ENCODE measurements around the gene MAEL.

MAEL gene

DNA sequence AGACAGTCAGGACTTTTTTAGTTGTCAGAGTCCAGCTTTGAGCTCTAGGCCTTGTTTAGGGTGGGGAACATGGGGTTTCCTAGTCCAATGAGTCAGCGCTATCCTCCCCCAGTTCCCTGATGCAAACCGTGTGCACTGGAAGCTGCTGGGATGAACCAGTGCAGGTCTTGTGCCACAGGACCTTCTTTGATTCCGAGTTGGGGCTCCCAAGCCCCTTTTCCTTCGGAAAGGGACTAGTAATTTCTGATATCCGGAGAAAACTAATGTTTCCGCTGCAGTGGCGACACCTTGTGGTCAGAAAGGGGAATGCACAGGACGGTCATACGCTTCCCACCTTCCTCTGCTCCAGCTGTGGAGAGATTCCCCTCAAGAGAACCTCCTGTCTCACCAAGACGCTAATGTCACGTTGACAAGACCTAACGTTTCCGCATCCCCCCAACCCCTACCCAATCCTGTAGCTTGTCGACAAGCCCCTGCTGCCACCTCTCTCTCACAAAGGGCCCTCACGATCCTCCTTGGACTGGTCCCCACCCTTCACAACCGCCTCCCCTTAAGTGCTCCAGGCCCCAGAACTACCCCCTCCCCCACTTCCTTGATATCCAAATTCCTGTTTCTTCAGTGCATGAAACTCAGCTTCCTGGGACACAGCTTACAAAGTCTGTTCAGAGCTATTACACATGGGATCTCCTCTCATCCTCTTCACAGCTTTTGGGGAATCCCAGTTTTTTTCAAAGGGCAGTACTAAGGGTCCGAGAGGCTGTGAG is 70.1 kb downstream of the MAEL start:
- no peak for DNase-seq

DNA sequence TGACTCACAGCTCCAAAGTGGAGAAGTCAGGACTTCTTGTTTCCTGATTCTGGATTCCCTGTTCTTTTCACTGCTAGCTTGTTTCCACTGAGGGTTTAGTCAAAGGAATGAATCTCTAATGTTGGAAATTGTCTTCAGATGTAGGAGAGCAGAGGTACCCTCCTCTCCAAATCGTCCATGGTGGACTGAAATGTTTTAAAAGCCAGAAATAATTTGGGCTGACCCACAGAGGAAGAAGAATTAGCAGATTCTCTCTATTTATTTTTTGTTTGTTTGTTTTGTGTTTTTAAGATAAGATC is 70.7 kb downstream of the MAEL start:
- DNase-seq: no peak

DNA sequence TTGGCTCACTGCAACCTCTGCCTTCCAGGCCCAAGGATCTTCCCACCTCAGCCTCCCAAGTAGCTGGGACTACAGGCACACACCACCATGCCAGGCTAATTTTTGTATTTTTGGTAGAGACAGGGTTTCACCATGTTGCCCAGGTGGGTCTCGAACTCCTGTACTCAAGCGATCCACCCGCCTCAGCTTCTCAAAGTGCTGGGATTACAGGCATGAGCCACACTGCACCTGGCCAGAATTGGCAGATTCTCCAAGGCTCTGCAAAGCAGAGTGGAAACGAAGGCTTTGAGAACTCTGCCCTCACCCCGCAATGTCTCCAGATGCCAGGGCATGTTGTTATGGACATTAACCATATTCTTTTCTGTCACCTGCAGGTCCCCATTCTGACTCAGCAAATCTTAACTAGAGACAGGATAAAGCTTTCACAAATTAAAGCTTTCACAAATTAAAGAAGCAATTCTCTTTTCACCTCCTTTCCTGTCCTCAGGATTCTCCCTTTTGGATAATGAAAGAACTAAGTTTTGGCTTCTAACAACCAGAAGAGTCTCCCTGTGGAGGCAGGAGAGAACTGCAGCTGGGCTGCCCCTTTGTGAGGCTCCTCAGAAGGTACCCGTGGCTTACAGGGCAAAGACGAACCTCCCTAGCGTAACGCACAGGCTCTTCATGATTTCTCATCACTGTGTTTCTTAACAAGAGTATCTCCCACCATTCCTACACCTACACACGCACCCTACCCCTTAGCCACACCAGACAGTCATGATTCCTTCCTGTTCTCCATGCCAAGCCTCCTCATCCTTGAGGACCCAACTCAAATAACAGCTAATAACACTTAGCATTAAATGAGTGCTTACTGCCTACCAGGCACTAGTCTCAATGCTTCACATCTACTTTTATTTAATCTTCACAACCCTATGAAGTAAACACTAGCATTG is 71.3 kb downstream of the MAEL start:
- no peak for DNase-seq

DNA sequence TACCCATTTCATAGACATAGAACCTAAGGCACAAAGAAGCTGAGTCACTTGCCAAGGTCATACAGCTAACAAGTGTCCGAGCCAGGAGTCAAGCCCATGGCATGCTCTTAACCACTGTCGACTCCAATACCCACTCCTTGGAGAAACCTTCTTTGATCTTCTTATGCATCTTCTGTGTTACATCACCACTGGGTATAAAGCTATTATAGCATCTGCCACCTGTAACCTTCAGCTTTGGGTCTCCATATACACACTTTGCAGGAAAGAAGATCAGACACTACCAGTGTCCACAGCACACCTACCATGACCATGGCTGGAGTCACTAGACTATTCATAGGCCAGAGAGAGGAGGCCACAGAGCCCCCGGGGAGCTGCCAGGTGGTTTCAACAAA is 72.0 kb downstream of the MAEL start:
- DNase-seq: no peak

DNA sequence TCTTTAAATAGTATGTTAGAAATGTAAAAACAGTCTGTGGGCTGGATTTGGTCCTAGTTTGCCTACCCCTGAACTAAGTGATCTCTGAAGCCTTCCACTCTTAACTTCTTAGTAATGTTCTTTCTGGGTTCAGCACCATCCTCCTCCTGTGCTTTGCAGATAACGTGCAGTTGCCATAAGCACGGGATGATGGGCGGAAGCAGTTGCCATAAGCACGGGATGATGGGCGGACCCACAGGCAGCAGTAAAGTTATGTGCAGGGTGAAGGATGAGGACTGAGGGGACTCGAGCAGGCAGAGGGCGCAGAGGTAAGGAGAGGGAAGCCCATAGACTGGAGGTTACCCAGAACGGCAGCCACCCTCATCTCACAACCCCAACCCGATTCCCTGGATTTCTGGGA is 75.5 kb downstream of the MAEL start:
- DNase-seq: no peak

DNA sequence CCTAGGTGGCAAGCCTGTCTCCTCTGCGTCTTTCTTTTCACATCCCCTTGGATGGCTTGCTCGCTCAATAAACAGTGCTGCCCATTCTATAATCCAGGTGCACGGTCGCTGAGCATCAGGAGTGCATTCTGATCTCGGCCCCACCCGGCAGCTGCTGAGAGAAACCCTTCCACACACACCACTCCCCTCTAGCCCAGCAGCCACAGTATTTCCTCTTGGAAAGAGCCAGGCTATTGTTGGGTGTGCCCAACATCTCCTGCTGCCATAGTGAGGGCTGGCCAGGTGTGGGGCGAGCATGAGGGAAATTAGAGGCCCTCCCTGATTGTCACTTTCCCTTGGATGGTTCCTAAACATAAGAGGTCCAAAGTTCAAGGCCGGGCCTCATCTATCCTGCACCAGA is 76.4 kb downstream of the MAEL start:
- no peak for DNase-seq

DNA sequence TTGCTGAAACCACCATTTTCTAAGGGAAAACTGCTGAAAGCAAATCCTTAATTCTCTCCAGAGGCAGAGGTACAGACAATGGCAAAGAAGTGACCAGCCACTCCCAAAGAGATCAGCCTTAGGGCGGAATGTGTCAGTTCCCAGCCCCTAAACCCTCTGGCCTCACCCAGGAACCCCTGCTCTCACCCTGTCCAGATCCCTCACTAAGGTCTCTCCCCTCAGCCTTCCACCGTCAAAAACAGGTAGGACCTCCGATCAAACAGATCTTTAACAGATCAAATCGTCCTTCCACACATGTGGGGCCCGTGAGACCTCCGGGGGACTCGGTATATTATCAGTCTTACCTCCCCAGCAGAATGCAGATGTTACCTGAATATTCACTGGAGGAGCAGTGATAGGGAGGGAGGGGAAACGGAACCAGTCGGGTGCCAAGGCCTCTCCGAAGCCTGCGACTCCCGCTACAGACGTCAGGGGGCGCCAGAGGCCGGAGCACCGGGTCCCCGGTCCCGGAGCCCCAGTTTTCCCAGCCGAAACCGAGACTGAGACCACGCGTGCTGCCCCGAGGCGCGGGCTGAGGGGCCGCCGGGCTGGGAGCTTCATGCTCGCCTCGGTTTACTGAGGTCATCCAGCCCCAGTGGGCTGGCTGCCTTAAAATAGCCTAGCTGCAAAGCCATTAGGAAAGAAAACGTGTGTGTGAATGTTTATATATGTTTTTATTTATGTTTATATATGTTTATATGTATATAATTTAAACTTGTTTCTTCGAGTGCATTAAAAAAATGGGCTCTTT is 77.4 kb downstream of the MAEL start:
- DNase-seq: peak; percentile 32

DNA sequence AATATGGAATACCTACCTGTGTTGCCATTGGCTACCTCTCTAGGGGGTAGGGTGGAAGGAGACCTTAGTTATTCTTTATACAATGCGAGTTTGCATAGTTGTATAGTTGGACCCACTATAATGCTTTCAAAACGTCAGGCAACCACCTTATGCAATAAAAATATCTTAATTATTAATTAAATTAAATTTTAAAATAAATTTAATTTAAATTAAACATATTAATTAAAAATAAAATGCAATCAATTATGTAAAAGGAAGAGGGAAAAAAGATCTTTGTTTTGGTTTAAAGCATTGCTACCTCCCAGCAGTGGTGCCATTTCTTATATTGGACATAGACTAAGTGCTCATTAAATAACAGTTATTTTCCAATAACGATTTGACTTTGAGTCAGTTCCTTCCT is 78.8 kb downstream of the MAEL start:
- DNase-seq: no peak

DNA sequence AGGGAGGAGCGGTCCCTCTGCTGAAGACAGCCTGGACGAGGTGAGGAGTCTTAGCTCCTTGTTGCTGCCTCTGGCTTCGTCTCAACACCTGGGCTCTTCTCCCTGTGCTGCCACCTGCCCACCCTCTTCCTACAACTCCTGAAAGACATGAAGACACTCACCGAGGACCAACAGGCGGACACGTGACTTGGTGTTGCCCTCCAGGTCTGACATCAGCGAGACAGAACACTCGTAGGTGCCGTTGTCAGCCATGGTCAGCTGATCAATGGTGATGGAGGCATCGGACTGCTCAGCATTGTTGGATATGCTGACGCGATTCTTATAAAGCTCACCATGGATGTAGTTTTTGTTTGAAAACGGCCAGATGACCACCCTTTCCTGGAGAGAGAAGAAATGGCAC is 79.7 kb downstream of the MAEL start:
- no peak for DNase-seq

DNA sequence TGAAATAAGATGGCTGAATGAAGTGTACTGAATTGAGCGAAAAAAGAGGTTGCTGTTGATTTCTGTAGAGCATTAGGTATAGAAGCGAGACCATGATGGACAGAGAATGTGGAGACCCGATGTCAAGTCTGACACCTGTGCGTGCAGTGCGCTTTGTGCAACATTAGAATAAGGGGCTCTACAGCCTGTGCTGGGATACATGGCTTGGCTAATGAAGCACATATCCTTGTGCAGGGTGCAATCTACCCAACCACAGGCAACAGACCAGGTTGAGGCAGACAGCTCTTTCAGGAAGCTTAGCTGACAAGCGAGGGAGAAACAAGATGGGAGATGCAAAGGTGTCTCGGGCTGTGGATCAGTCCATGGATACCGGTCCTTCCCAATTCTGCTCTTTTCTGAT is 82.2 kb downstream of the MAEL start:
- DNase-seq: no peak
